NCI-H128 (cell line): ENCODE measurements around the gene IKZF3.
"Not testable (repeated sequence)": the region's sequence is repeated elsewhere in the genome, so short reads cannot be mapped to it uniquely, and the experiment has no call there.

Experiments
- DNase-seq: peaks from one replicate; lab custom pipeline; 2025; ENCODE audit not compliant: unreplicated experiment; lab: John Stamatoyannopoulos, UW

Gene IKZF3

DNA sequence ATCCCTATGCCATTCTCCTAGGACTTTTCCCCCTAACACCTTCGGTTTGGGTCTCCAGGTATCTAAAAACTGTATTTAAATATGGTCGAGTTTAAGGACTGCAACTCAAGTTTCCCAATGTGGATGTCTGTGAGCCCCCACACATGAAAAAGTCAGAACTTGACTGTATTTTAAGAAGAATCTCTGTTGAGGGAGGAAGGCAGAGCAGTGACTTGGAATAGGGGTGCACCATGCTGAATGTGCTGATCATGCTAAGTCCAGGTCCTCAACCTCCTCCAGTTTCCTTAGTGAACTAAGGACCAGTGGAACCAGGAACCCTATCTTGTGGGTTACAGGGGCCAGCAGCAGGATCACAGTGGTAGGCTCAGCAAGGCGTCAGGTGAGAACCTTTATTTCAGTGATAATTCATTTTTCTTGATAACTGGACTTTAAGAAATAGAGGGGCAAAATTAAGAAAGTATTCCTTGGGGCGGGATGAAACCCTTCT lies 106.9 kb downstream of the IKZF3 start:
- no peak for DNase-seq

- DNase-seq: no peak
These were observed 107.6 kb downstream of the IKZF3 start for GRCh38 chr17:39756380-39757079.

DNA sequence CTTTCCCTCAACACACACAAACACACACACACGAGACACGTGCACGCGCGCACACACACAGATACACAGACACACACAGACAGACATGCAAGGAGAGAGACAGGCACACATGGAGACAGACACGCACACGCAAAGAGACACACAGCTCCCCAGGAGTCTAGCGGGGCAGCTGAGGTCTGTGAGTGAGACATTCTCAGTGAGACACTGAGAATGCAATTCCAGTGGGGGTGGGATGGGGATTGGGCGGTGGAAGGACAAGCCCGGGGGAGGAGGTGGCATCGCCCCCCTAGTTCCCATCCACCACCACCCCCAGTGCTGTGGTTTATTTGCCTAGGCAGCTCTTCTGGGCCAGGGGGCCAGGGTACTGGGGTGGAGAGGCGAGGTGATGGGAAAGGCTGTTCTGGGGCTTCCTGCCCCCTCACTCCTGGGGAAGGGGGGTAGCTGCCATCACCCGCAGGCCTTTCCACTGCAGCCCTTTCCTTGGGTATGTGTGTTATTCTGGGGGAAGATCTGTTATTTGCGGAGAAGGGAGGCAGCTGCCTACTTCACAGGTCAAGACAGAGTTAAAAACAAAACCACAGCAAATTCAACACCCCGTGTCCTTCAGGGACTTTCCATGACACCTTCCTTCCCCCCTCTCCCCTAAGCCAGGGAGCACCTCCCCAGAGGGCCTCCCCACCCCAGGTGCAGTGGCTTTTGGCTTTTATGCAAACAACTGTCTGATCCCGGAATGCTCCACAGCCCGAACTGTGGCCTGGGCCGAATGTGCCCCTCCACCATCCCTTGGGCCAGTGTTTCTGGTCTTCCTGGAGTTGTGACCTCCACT lies 108.3 kb downstream of the IKZF3 start:
- DNase-seq: no peak

DNA sequence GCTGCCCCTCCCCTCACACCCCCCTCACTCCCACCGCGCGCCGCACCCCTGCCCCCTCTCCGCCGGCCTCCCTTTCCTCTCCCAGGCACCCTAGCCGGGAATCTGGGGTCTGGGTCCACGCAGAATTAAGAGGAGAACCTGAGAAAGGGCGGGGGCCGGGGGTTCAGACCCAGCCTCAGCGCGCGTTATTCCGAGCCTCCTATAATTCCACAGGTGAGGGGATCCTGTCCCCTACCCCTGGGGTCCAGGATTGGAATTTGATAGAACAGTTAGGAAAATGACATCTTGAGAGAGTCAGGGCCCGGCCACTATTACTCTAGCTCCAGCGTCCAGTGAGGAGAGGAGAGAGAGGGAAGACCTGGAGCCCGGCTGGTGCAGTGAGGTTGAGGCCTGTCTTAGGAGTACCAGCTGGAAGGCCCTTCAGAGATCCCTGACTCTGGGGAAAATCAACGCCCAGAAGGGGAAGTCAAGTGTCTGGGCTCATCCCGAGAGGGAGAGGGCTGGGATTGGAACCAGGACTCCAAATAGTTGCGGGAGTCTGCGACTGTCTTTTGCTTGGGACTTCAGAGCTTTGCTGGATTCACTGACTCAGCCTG lies 109.1 kb downstream of the IKZF3 start:
- DNase-seq: no peak

GRCh38 chr17:39754161-39754957 lies 109.8 kb downstream of the IKZF3 start:
- DNase-seq: peak; percentile 49

DNA sequence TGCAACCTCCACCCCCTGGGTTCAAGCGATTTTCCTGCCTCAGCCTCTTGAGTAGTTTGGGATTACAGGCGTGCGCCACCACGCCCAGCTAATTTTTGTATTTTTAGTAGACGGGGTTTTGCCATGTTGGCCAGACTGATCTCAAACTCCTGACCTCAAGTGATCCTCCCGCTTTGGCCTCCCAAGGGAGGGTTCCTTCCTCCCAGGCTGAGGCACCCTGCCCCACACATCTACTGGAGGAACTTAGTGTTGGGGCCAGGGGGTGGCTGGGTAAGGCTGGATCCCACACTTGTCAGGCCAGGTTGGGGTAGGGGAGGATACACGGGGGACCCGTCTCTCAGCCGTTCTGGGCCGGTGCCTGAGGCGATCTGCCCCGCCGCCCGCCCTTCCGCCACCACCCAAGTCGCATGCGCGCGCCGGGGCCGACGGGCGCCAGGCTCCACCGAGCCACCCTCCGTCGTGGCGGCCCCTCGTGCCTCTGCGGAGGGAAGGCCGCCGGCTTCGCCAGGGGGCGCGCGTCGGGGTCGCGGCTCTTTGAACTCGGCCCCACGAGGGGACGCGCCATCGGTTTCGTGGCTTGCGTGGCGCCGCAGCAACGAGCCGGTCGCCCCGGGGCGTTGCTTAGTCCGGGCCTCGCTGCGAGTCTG lies 110.5 kb downstream of the IKZF3 start:
- DNase-seq: no peak

DNA sequence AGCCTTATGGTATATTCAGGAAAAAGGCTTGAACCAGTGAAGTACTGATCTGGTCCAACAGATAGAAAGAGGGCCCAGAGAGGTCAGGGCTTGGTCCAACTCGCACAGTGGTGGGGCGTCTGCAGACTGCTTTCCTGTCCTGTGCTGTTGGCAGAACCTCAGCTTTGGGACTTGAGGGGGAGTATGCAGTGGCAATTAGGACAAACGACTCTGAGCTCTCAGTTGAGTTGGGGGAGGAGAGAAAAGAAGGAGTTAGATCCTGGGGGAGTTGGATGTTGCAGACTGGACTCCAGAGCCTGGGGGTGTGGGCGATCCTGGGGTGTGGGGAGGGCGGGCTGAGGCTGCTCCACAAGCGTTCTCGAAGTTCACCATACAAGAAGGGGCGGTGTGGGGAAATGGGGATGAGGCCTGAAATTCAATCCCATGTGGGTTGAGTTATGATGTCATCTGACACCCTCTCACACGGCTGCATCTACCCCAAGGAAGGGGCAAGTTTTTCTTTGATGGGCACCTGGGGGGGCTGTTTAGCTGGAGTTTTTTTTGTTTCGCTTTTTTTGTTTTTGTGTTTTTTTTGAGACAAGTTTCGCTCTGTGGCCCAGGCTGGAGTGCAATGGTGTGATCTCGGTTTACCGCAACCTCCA lies 111.8 kb downstream of the IKZF3 start:
- DNase-seq: no peak

- no peak for DNase-seq
These were observed 112.5 kb downstream of the IKZF3 start for GRCh38 chr17:39751637-39752036.

DNA sequence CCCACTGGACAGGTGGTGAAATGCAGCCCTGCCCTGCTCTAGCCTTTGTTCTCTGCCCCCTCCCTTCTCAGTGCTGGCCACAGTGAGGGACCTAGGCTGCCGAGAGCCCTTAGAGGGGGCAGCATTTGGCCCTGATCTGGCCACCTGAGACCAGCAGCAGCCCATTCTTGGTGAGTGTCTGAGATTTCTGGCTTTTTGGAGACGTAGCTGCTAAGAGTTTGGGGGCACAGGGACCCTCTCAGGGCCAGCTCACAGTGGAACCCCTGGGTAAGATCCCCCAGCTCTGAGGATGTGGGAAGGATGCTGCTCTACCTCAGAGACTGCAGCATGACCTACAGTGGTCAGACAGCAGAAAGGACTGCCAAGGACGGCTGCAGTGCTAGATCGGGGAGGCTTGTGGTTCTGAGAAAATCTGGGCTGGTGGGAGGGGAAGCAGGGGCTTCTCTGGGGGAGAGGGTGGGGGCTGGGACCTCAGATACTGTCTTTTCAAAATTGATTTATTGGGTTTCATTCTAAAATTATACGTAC lies 113.0 kb downstream of the IKZF3 start:
- DNase-seq: no peak

DNA sequence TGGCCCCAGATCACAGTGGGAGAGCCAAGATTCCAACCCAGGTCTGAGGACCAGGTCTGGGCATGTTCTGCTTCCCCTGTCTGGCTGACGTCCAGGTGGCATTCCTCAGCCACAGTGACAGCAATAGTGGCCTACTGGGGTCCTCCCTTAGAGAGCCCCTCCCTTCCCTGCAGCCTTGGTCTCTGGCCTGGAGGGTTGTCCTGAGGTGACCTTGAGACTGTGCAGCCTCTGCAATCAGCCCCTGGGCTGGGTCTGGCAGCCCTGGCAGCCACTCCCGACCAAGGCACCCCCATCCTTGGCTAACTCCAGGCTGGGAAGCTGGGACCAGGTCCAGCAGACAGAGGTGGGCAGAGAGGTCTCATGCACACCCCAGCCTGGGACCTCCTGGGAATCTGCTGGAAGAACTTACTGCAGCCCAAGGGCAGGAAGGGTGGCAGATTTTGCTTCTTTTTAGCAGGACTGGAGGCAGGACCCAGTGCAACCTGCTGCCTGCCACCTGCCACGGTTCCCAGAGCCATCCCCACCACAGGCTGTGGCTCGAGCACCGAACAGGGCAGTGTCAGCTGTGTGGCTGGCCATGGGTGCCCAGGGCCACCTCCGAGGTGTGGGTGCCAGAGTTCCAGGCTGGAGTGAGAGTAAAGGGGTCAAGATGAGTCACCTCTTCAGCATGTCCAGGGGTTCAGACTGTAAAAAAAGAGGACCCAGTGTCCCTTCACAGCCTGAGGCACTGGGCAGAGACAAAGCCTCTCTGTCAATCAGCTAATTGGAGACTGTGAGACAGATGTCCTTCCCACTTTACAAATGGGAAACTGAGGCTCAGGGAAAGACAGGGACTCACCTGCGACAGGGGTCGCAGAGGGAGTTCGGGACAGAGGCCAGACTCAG lies 113.7 kb downstream of the IKZF3 start:
- DNase-seq: no peak

- not testable (repeated sequence) for DNase-seq
These were observed 115.6 kb downstream of the IKZF3 start for GRCh38 chr17:39748444-39749034.

GRCh38 chr17:39747745-39748144 lies 116.4 kb downstream of the IKZF3 start:
- no peak for DNase-seq

DNA sequence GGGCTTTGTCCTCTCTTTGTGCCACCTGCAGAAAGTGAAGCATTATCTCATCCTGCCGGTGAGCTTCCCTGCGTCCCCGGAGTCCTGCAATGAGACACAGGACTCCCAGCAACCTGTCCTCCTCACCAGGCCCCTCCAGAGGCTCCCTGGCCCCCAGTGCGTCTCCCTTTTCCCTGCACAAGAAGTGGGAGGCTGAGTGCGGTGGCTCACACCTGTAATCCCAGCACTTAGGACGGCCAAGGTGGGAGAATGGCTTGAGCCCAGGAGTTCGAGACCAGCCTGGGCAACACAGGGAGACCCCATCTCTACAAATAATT lies 118.0 kb downstream of the IKZF3 start:
- no peak for DNase-seq

DNA sequence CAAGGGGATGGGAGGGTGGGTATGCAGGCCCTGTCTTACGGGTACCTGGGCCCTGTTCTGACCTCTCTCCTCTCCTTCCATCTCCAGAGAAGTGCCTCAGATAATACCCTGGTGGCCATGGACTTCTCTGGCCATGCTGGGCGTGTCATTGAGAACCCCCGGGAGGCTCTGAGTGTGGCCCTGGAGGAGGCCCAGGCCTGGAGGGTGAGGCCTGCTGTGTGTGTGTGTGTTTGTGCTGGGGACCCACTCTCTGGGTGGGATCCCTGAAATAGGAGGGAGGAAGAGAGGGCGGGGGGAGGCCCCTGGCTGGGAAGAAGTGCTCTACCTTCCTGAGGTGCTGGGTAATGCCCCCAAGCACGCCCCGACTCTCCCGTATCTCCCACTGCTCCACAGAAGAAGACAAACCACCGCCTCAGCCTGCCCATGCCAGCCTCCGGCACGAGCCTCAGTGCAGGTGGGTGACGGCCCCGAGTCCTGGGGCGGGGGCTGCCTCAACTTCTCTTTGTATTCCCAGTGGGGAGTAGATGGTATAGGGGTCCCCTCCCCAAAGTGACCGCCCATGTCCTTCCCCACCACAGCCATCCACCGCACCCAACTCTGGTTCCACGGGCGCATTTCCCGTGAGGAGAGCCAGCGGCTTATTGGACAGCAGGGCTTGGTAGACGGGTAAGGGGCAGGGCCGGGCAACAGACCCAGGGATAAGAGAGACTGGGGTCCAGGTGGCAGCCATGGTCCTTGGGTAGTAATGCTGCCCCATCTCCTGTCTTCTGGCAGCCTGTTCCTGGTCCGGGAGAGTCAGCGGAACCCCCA lies 118.6 kb downstream of the IKZF3 start:
- no peak for DNase-seq

- no peak for DNase-seq
These were observed 119.3 kb downstream of the IKZF3 start for GRCh38 chr17:39744836-39745215.

GRCh38 chr17:39744075-39744835 lies 119.9 kb downstream of the IKZF3 start:
- DNase-seq: no peak

DNA sequence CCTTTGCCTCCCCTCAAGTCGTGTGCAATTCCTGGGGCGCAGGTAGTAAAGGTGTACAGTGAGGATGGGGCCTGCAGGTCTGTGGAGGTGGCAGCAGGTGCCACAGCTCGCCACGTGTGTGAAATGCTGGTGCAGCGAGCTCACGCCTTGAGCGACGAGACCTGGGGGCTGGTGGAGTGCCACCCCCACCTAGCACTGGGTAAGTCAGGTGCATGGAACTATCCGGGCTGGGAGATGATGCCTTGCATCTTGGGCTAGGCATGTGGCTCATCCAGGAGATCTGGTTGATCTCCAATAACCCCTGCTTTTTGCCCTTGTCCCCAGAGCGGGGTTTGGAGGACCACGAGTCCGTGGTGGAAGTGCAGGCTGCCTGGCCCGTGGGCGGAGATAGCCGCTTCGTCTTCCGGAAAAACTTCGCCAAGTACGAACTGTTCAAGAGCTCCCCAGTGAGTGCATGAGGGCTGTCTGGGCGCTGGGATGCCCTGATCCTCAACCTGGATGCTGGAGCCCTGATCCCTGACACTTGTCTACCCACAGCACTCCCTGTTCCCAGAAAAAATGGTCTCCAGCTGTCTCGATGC lies 121.2 kb downstream of the IKZF3 start:
- DNase-seq: no peak
